Vagina (tissue), 2 donors: ENCODE measurements around the gene GPR37L1. TPM values are rescaled to one million over a fixed set of nuclear protein-coding genes. Genes with fewer than 3 reads are reported as not detected.

Experiments used
- DNase-seq, 2 donors: peaks; one replicate each; pipeline ENCODE4 v3.0.0-alpha.2; 2017; ENCODE audit errors: extremely low spot score in 2 of 2
- H3K27ac ChIP-seq: fragments of 200-600 bp; sonication (generic); one replicate; pipeline ENCODE4 v1.5.1; 2019
- H3K27me3 ChIP-seq: fragments of 200-600 bp; sonication (generic); one replicate; pipeline ENCODE4 v1.5.1; 2019
- H3K36me3 ChIP-seq, 2 donors: fragments of 200-600 bp; sonication (generic); one replicate each; pipeline ENCODE4 v1.5.1; 2017 to 2019
- H3K4me1 ChIP-seq: fragments of 200-600 bp; sonication (generic); one replicate; pipeline ENCODE4 v1.5.1; 2019
- H3K4me3 ChIP-seq, 2 donors: fragments of 200-600 bp; sonication (generic); 1 replicate in 1 of 2; 2 replicates in 1 of 2; pipeline ENCODE4 v1.5.1; 2016 to 2019
- H3K9me3 ChIP-seq: fragments of 200-600 bp; sonication (generic); one replicate; pipeline ENCODE4 v1.5.1; 2019
- CTCF ChIP-seq, 3 experiments: fragments of 450-650 bp in 2 of 3; fragments of 200-600 bp in 1 of 3; sonication (generic) in 1 of 3; IDR thresholded peaks; one replicate each; pipeline ENCODE4 v1.5.1; 2017 to 2019; ENCODE audit warnings: antibody characterized with exemption in 3 of 3, mild to moderate bottlenecking in 2 of 3, moderate library complexity in 2 of 3
- POLR2A ChIP-seq, 2 donors: fragments of 450-650 bp; IDR thresholded peaks; one replicate each; pipeline ENCODE4 v1.6.1; 2017; ENCODE audit warnings: antibody characterized with exemption in 2 of 2, mild to moderate bottlenecking in 2 of 2, moderate library complexity in 2 of 2
- POLR2AphosphoS5 ChIP-seq, 2 donors: sonication (generic); formaldehyde crosslinking; IDR thresholded peaks; one replicate each; pipeline ENCODE4 v1.9.0; 2017; ENCODE audit warnings: antibody characterized with exemption in 2 of 2, mild to moderate bottlenecking in 2 of 2, low read depth in 1 of 2; ENCODE audit not compliant: insufficient read depth in 1 of 2
- intact Hi-C: fragments of 100-400 bp; cut with DNase I; formaldehyde crosslinking; loops from one replicate; pipeline ENCODE4 v1.15.1; 2023
- total RNA-seq: library from RNA; depleted of rRNA; stranded (reverse); fragments of >200 nt; gene quantifications from one replicate; pipeline ENCODE4 v1.2.3, GENCODE V29; 2016

The GPR37L1 gene
- total RNA-seq, 1 donor from 2014 or later = 0.25 TPM

GRCh38 chr1:202161151-202162046 is 38.7 kb downstream of the GPR37L1 start:
- DNase-seq = no peak
- H3K9me3 ChIP-seq = no peaks in the 10 kb centered on the region
- H3K36me3 ChIP-seq = no peaks in the 10 kb centered on the region
- H3K27me3 ChIP-seq = no peaks in the 10 kb centered on the region
- TF ChIP-seq CTCF (IDR thresholded peaks at IDR 0.05) = no peak
- TF ChIP-seq POLR2AphosphoS5 (IDR thresholded peaks at IDR 0.05; ENCODE audit: insufficient read depth in 1 of 2, low read depth in 1 of 2) = no peak
- no peak for TF ChIP-seq POLR2A (IDR thresholded peaks at IDR 0.05)
- no peak overlapping the region for H3K4me3 ChIP-seq
- H3K4me1 ChIP-seq = peaks cover 15% of the 10 kb centered on the region
- intact Hi-C loops = no loop called here
- peak overlapping the region; percentile 33 for H3K27ac ChIP-seq

DNA sequence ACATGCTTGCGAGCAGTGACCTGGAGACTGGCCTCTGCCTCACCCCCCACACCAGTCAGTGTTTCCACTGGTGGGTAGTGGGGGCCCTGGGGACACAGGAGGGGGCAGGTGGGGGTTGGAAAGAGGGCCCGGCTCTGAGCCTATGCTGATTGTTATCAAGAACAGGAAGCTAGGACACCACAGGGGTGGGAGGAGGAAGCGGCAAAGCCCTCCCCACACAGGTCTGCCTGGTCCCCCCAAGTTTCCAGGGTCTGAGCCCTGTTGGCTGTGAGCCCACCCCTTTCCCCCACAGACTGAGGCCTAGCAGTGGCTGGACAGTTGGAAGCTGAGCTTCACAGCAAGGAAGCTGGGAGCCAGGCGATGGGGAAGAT is 39.3 kb downstream of the GPR37L1 start:
- DNase-seq = no peak
- Histone ChIP-seq H3K27ac (peak overlapping the region; percentile 36), H3K36me3 (no peaks in the 10 kb centered on the region), H3K4me3 (no peak overlapping the region), H3K27me3 (no peaks in the 10 kb centered on the region), H3K4me1 (peaks cover 15% of the 10 kb centered on the region), H3K9me3 (no peaks in the 10 kb centered on the region)
- intact Hi-C loops = no loop called here
- TF ChIP-seq POLR2AphosphoS5 (IDR thresholded peaks at IDR 0.05; ENCODE audit: insufficient read depth in 1 of 2, low read depth in 1 of 2) = no peak
- no peak for TF ChIP-seq POLR2A (IDR thresholded peaks at IDR 0.05)
- TF ChIP-seq CTCF (IDR thresholded peaks at IDR 0.05) = no peak

- intact Hi-C loops = no loop called here
Observed at GRCh38 chr1:202162418-202163280, 39.9 kb downstream of the GPR37L1 start.

More at GRCh38 chr1:202162418-202163280, 39.9 kb downstream of the GPR37L1 start:
- TF ChIP-seq POLR2AphosphoS5 (IDR thresholded peaks at IDR 0.05; ENCODE audit: insufficient read depth in 1 of 2, low read depth in 1 of 2) (no peak), POLR2A (IDR thresholded peaks at IDR 0.05) (no peak), CTCF (IDR thresholded peaks at IDR 0.05) (no peak)
- no peak for DNase-seq
- Histone ChIP-seq H3K4me1 (peaks cover 17% of the 10 kb centered on the region), H3K27me3 (no peaks in the 10 kb centered on the region), H3K36me3 (no peaks in the 10 kb centered on the region), H3K27ac (peak overlapping the region; percentile 36), H3K9me3 (no peaks in the 10 kb centered on the region), H3K4me3 (no peak overlapping the region)
